Panc1 (cell line): ENCODE measurements around the gene PDPN. TPM values are rescaled to one million over a fixed set of nuclear protein-coding genes. Genes with fewer than 3 reads are reported as not detected.

Source experiments
- ATAC-seq: fragments of 200-7000 bp; cut with Tn5 transposase; 2 replicates; pipeline ENCODE4 v1.9.1; 2020; ENCODE audit warnings: mild to moderate bottlenecking, moderate library complexity
- BruUV-seq: library from RNA; stranded (reverse); fragments of 400-500 nt; replicated peaks from 2 replicates; lab custom pipeline; 2021; lab: Mats Ljungman, UMichigan
- CTCF ChIA-PET: fragments of 300-600 bp; sonication (Branson Sonifier 250); formaldehyde crosslinking; loops from one replicate; lab custom pipeline; 2022; ENCODE audit warnings: antibody characterized with exemption; lab: Charles Lee
- POLR2A ChIA-PET: fragments of 300-600 bp; sonication (Branson Sonifier 250); formaldehyde crosslinking; loops from one replicate; lab custom pipeline; 2022; ENCODE audit warnings: antibody characterized with exemption; lab: Charles Lee
- DNase-seq: peaks from one replicate; pipeline ENCODE4 v3.0.0-alpha.2; 2010; ENCODE audit warnings: low read depth, low spot score
- H3K27ac ChIP-seq: 2 replicates; pipeline ENCODE4 v1.5.1; 2011; ENCODE audit warnings: mild to moderate bottlenecking, low read length, inconsistent platforms
- H3K27me3 ChIP-seq: fragments of 200-500 bp; sonication (Bioruptor generic); 2 replicates; pipeline ENCODE4 v1.6.0; 2014; ENCODE audit warnings: low read length, inconsistent platforms; ENCODE audit not compliant: control insufficient read depth, insufficient read depth
- H3K36me3 ChIP-seq: fragments of 200-500 bp; sonication (Bioruptor generic); 2 replicates; pipeline ENCODE4 v1.5.1; 2014; ENCODE audit warnings: inconsistent platforms, mild to moderate bottlenecking, low read length, moderate library complexity; ENCODE audit not compliant: control insufficient read depth, insufficient read depth
- H3K4me1 ChIP-seq: 2 replicates; pipeline ENCODE4 v1.5.1; 2011; ENCODE audit warnings: inconsistent platforms, mild to moderate bottlenecking, low read length, moderate library complexity; ENCODE audit not compliant: control insufficient read depth, insufficient read depth
- H3K4me3 ChIP-seq, 2 experiments: 2 replicates each; pipeline ENCODE4 v1.5.1; 2011 to 2012; ENCODE audit warnings: low read depth in 2 of 2, low read length in 2 of 2, mild to moderate bottlenecking in 2 of 2, inconsistent platforms in 1 of 2, moderate library complexity in 1 of 2
- H3K9me3 ChIP-seq: fragments of 200-500 bp; sonication (Bioruptor generic); 2 replicates; pipeline ENCODE4 v1.5.1; 2014; ENCODE audit warnings: low read depth, mild to moderate bottlenecking, inconsistent platforms, low read length, moderate library complexity; ENCODE audit not compliant: control insufficient read depth, insufficient read depth
- POLR2AphosphoS5 ChIP-seq: IDR thresholded peaks from 2 replicates; pipeline ENCODE4 v1.6.1; 2012; ENCODE audit warnings: mild to moderate bottlenecking, low read depth, low read length, moderate library complexity
- SIN3A ChIP-seq: IDR thresholded peaks from 2 replicates; pipeline ENCODE4 v1.6.1; 2012; ENCODE audit warnings: low read depth, mild to moderate bottlenecking, low read length, moderate library complexity, borderline replicate concordance; ENCODE audit not compliant: insufficient read depth
- TCF7L2 ChIP-seq: IDR thresholded peaks from 2 replicates; pipeline ENCODE4 v1.6.1; 2011; ENCODE audit warnings: mild to moderate bottlenecking, low read depth, low read length, inconsistent platforms
- in situ Hi-C: cut with HindIII; loops from 2 replicates; pipeline ENCODE4 v1.10.0; 2016; ENCODE audit warnings: low sequenced_read_pairs, low pct_unique_long_range_greater_than_20kb
- intact Hi-C: fragments of 100-400 bp; cut with micrococcal nuclease; formaldehyde crosslinking; loops from one replicate; pipeline ENCODE4 v1.10.0; 2022; ENCODE audit not compliant: unreplicated experiment
- total RNA-seq: library from RNA; stranded (reverse); gene quantifications from one replicate; pipeline ENCODE4 v1.2.1, GENCODE V29; 2021; ENCODE audit not compliant: unreplicated experiment
- TF ChIP-seq, protein P1 (sequence below), 2 experiments: IDR thresholded peaks; 2 replicates each; pipeline ENCODE4 v1.6.1; 2011 to 2012; ENCODE audit warnings: low read depth in 2 of 2, control low read depth in 1 of 2, low read length in 1 of 2, mild to moderate bottlenecking in 1 of 2, moderate library complexity in 1 of 2; ENCODE audit not compliant: insufficient read depth in 1 of 2
- TF ChIP-seq, protein P2 (sequence below): fragments of 450-650 bp; IDR thresholded peaks from 2 replicates; pipeline ENCODE4 v1.5.1; 2017; ENCODE audit warnings: mild to moderate bottlenecking

PDPN gene
- total RNA-seq, 1 experiment from 2014 or later = 0.28 TPM

DNA sequence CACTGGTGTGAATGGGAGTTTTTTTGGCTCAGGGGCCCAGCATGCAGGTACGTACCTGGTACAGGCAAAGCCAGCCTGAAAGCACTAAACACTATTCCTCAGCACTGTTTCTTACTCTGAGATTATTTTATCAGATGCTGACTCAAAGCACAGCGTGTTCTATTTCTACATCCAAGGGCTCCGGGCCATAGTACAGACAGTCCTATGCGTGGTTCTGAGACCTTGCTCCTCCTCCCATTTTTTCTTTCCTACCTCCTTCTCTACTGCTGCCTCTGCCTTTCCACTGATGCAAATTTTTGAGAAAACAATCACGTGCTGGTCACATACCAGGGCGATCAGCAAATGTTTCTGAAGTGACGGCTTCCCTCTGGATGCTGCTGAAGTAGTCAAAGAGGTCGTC lies 36.3 kb downstream of the PDPN start:
- Histone ChIP-seq H3K27ac (no peak overlapping the region), H3K36me3 (no peaks in the 10 kb centered on the region), H3K9me3 (no peaks in the 10 kb centered on the region), H3K27me3 (no peaks in the 10 kb centered on the region; the same call in 1 of the 2 replicates), H3K4me3 (no peak overlapping the region), H3K4me1 (no peaks in the 10 kb centered on the region)
- in situ Hi-C loops (no loop called here), intact Hi-C loops (no loop called here)
- POLR2A ChIA-PET = no interaction called here
- no TSS peak for BruUV-seq
- DNase-seq (no peak), ATAC-seq (no peak)
- CTCF ChIA-PET = no interaction called here
- TF ChIP-seq POLR2AphosphoS5 = no peak
- TF ChIP-seq, protein P1, sequence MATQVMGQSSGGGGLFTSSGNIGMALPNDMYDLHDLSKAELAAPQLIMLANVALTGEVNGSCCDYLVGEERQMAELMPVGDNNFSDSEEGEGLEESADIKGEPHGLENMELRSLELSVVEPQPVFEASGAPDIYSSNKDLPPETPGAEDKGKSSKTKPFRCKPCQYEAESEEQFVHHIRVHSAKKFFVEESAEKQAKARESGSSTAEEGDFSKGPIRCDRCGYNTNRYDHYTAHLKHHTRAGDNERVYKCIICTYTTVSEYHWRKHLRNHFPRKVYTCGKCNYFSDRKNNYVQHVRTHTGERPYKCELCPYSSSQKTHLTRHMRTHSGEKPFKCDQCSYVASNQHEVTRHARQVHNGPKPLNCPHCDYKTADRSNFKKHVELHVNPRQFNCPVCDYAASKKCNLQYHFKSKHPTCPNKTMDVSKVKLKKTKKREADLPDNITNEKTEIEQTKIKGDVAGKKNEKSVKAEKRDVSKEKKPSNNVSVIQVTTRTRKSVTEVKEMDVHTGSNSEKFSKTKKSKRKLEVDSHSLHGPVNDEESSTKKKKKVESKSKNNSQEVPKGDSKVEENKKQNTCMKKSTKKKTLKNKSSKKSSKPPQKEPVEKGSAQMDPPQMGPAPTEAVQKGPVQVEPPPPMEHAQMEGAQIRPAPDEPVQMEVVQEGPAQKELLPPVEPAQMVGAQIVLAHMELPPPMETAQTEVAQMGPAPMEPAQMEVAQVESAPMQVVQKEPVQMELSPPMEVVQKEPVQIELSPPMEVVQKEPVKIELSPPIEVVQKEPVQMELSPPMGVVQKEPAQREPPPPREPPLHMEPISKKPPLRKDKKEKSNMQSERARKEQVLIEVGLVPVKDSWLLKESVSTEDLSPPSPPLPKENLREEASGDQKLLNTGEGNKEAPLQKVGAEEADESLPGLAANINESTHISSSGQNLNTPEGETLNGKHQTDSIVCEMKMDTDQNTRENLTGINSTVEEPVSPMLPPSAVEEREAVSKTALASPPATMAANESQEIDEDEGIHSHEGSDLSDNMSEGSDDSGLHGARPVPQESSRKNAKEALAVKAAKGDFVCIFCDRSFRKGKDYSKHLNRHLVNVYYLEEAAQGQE (IDR thresholded peaks at IDR 0.05; ENCODE audit: insufficient read depth in 1 of 2, low read depth in 2 of 2, low read length in 1 of 2) = no peak
- TF ChIP-seq SIN3A = no peak
- TF ChIP-seq TCF7L2 = no peak
- TF ChIP-seq, protein P2, sequence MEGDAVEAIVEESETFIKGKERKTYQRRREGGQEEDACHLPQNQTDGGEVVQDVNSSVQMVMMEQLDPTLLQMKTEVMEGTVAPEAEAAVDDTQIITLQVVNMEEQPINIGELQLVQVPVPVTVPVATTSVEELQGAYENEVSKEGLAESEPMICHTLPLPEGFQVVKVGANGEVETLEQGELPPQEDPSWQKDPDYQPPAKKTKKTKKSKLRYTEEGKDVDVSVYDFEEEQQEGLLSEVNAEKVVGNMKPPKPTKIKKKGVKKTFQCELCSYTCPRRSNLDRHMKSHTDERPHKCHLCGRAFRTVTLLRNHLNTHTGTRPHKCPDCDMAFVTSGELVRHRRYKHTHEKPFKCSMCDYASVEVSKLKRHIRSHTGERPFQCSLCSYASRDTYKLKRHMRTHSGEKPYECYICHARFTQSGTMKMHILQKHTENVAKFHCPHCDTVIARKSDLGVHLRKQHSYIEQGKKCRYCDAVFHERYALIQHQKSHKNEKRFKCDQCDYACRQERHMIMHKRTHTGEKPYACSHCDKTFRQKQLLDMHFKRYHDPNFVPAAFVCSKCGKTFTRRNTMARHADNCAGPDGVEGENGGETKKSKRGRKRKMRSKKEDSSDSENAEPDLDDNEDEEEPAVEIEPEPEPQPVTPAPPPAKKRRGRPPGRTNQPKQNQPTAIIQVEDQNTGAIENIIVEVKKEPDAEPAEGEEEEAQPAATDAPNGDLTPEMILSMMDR = no peak

GRCh38 chr1:13620825-13621224 lies 37.2 kb downstream of the PDPN start:
- POLR2A ChIA-PET = no interaction called here
- no TSS peak for BruUV-seq
- in situ Hi-C loops = no loop called here
- Histone ChIP-seq H3K27ac (no peak overlapping the region), H3K27me3 (no peaks in the 10 kb centered on the region), H3K9me3 (no peaks in the 10 kb centered on the region), H3K4me3 (no peak overlapping the region), H3K4me1 (no peaks in the 10 kb centered on the region), H3K36me3 (no peaks in the 10 kb centered on the region)
- no peak for TF ChIP-seq SIN3A
- TF ChIP-seq TCF7L2 = no peak
- TF ChIP-seq, protein P2 = no peak
- TF ChIP-seq, protein P1 (IDR thresholded peaks at IDR 0.05; ENCODE audit: insufficient read depth in 1 of 2, low read depth in 2 of 2, low read length in 1 of 2) = no peak
- TF ChIP-seq POLR2AphosphoS5 = no peak
- ATAC-seq (no peak), DNase-seq (no peak)
- intact Hi-C loops = no loop called here
- CTCF ChIA-PET = no interaction called here
